Anterior cingulate cortex (tissue), 58 donors: Measurements from ENCODE around the gene APH1B.
"Not testable (repeated sequence)": the region's sequence is repeated elsewhere in the genome, so short reads cannot be mapped to it uniquely, and the experiment has no call there.

Source experiments
- DNase-seq, 58 donors: peaks; one replicate each; lab custom pipeline; 2025; lab: John Stamatoyannopoulos, UW

Gene APH1B

DNA sequence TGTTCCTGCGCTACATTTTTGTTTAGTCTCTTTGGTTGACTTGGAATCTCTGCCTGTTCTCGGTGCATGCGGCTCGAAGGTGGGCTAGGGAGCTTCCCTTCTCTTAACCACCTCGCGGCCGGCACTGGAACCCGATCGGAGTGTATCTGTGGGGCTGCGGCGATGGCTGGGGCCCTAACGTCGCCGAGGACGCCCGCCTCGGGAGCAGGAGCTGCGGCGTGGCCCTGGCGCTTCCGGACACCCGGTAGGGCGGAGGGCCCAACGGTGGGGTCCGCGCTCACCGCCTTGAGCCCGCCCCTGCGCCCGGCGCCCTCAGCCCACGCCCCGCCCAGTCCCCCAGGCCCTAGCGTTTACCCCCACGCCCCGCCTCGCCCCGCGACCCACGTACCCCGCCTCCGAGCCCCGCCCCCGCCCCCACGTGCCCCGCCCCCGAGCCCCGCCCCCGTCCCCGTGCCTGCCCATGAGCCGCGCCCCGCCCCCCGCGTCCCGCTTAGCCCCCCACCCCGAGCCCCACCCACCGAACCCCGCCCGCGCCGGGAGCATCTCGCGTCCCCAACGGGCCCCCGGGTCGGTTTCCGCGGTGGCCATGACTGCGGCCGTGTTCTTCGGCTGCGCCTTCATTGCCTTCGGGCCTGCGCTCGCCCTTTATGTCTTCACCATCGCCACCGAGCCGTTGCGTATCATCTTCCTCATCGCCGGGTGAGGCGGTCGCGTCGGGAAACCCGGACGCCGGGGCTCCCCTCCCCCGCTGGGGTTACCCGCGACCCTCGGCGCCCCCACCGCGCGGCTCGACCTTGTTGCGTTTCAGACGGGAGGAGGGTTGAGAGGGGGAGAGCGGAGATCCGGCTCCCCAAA is at the start of gene APH1B:
Gene APH1B, plus strand, starts transcription at position 568 of the 855 bp plus-strand sequence. Its CDS starts 19 bp downstream, at position 587.
- DNase-seq, result peak in 56 of 58 donors; percentile 27 to 87 (median 75)

DNA sequence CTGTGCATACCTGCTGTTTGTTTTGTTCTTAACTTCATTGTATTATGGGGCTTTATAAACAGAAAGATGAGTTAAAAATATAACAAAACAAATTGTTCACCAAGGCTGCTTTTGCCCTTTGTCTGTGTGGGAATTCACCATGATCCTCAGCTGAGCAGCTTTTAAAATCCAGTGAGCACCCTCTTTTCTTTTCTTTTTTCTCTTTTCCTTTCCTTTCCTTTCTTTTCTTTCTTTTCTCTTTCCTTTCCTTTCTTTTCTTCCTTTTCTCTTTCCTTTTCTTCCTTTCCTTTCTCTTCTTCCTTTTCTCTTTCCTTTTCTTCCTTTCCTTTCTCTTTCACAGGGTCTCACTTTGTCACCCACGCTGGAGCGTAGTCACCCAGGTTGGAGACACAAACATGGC is 49.7 kb upstream of the APH1B start:
- no peak for DNase-seq

DNA sequence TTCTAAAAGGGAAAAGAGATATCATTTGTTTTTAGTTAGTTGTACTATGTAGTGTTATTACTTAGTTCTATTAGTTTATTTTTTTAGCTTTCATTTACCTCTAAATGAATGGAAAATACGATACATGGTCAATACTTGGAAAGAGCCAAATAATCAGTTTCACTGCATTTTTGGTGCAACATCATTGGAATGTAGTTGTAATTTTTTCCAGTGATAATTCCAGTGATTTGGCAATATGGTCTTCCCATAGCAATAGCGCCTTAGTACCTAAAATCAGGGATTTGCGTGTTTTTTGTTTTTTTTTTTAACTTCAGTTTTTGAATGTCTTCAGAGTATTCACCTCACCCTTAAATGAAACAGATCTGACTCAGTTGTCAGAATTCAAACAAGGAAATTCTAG is 46.2 kb upstream of the APH1B start:
- no peak for DNase-seq

DNA sequence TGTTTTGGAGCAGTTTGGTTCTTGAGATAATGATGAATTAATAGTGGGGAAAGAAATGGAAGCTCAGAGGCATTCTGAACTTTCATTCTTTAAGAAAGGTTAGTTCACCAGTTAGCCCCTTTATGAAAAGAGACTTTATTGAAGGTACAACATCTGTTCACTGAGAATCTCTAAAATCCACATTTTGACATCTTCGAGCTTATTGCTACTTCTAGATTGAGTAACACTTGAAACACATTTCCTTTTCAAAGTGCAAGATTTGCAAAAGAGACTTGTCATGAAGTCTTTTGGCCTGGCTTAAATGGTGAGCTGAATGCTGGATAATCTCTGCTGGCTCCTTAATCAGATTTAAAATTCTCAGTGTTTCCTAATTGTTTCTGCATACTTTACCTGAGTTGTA is 45.7 kb upstream of the APH1B start:
- no peak for DNase-seq

DNA sequence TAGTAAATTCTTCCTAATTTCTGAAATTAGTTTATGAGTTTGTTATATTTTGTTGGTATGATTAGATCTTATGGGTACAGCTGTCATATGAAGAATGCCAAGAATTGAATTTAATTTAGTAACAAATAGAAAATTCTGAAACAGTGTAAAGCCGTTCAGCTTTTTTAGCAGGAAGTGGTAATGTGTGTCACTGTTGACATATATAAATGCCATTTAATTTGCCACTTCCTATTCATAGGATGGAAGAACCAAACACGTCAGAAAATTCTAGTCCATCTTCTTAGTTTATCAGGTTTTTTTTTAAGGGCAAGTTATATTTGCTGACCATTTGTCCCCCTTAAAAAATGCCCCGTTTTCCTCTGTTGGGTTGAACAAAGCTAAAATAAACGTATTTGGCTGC is 45.0 kb upstream of the APH1B start:
- no peak for DNase-seq

DNA sequence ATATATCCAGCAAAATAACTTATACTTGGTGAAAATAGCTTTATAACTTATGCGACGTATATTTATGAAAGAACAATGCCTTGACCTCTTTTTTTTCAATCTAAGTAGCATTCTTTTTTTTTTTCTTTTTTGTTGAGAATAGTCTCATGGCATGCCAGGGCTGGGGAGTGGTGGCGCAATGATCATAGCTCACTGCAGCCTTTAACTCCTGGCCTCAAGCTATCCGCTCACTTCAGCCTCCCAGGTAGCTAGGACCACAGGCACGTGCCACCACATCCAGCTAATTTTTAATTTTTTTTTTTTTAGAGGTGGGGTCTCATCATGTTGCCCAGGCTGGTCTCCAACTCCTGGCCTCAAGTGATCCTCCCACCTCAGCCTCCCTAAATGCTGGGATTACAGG is 44.5 kb upstream of the APH1B start:
- DNase-seq, result no peak

DNA sequence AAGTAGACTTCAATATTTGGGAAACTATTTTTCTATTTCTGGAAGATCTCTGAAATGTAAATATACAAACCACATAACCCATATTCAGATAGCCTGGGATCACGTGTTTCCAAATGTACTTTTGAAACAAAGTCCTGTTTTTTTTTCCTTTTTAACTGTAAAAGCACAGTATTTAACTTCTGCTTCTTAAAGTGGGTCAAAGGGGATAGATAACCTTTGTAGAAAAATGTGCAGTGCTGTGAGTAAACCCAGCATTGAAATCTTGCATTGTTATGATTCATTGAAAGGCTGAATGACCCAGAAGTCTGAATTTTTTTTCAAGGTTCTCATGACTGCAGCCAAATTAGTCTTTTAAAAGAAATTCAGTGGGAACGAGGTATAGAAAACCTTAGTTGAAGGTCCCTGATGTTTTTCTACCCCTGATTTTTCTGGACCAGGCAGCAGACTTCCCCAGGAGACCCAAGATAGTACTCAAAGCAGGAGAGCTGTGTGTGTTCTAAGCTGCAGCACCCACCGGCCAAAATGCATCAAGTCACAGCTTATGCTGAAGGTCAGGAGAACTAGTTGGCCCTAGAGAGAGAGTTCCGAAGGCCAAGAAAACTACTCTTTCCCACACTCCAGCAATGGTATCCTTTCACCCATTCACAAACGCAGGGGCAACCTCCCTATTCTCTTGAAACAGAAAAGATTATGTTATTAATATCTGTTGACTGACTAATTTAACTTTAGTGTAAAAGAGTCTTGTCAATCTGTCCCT is 43.6 kb upstream of the APH1B start:
- DNase-seq, result no peak

DNA sequence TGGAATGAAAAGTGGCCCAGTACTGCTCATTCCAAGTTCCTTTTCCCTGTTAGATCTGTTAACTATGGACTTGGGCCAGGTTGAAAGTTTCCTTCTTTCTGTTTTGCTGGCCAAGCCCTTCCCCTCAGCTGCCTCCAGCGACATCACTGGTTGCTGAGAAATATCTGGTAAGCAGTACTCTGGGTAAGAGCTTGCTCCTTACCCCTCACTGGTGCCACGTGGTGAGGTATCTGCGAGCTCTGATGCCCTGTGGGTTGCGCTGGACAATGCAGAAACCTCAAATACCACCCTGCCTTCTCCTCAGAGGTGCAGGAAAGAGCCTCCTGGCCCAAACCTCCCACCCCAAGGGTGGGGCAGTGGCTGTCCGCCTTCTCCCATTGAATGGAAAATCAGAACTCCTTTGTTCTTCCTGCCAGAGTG is 42.9 kb upstream of the APH1B start:
- DNase-seq, result peak in 14 of 58 donors; percentile 1 to 19 (median 10)

DNA sequence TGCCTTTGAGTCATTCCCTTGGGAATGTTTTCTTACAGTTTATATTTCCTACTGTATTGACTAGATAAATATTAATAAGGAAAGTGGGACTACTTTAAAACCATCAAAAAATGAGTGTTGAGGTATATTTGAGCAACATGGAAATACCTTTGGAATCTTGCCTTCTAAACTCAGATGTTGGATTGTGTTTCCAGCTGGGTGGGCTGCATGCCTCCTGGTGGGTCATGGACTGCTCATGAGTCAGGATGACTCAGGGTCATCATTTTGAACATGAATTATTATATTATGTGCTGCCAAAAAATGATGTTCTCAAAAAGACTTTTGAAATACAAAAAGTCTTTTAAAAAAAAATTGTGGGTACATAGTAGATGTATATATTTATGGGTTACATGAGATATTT is 41.1 kb upstream of the APH1B start:
- DNase-seq, result no peak

DNA sequence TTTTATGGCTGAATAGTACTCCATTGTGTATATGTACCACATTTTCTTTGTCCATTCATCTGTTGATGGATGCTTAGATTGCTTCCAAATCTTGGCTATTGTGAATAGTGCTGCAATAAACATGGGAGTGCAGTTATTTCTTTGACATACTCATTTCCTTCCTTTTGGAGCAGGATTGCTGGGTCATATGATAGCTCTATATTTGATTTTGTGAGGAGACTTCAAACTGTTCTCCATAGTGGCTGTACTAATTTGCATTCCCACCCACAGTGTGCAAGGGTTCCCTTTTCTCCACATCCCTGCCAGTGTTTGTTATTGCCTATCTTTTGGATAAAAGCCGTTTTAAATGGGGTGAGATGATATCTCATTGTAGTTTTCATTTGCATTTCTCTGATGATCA is 40.3 kb upstream of the APH1B start:
- not testable (repeated sequence) for DNase-seq

DNA sequence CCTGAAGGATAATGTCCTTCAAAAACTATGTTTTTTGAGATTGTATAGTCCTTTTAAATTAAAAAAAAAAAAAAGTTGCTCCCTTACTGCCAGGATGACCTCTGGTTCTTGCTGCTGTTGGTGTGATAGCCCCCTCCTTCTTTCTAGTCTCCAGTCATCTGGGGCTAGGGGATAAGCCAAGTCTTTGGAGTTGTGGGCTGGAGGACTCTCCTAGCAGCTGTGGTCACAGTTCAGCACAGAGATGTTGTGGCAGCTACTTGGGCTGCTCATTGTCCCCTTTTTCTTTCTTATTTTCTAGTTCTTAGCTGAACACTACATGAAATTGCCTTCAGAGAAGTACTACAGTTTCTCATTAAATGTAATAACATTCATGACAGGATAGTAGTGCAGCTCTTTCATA is 39.2 kb upstream of the APH1B start:
- DNase-seq, result no peak

DNA sequence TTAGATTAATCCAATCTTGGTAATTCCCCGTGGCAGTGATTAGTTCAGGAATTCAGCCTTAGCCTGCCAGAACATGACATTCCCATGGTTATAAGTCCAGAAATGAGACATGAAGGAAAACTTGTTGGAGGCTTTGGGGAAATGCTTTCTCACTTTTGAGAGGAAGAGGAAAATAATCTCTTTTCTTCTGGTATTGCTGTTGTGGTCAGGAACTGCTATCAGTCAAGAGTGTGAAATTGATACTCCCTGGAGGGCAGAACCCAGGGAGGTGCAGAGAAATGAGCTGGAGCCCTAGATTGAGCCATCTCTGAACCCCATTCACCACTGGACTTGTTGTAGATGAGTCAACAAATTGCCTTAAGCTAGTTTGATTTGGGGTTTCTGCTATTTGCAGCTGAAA is 38.6 kb upstream of the APH1B start:
- DNase-seq, result no peak

DNA sequence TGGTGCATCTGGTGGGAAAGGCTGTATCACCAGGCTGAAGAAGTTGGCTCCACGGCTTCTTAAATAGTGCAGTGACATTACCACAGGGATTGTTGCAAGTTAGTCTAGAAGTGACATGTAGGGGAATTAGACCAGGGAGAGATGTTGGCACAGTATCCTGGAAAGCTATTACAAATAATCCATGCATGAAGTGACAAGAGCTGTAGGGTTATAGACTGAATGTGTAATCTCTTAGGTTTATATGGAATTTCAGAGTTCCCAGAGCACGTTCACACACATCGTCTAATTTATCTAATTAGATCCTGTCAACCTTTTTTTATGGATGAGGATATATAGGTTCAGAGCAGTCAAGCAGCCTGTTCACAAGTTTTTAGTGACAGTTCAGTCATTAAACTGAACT is 37.3 kb upstream of the APH1B start:
- no peak for DNase-seq

DNA sequence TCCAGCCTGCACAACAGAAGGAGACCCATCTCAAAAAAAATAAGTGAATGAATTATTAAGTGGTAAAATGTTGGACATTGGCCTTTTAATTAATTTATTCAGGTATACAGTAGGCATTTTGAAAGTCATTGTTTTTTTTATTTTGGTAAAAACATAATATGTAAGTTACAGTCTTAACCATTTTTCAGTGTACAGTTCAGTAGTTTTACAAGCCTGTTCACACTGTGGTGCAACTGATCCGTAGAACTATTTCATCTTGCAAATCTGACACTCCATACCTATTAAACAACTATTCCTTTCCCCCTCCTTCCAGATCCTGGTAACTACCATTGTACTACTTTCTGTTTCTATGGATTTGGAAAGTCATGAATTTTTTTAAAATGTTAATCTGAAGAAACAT is 36.1 kb upstream of the APH1B start:
- DNase-seq, result no peak

DNA sequence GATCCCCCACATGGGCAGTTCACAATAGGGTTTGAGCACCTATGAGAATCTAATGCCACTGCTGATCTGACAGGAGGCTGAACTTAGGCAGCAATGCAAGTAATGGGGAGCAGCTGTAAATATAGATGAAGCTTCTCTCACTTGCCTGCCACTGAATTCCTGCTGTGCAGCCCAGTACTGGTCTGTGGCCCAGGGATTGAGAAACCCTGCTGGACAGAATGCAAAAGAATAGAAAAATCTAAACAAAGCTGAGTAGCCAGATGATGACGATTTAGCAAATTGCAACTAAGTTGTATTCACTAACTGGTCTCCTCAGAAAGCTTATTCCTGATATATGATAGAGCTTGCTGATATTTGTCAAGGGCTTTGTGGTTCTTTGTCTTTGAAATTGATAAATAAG is 34.3 kb upstream of the APH1B start:
- no peak for DNase-seq

DNA sequence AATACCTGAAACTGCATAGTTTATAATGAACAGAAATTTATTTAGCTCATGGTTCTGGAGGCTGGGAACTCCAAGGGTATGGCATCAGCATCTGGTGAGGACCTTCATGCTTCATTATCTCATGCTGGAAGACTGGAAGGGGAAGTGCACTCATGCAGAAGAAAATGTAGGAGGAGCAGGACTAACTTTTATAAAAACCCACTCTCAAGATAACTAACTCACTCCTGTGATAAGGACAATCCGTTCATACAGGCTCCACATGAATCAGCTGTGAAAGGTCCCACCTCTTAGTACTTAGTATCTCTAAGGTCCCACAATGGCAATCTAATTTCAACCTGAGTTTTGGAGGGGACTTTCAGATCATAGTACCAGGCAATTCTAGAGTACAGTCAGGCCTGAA is 33.6 kb upstream of the APH1B start:
- no peak for DNase-seq

DNA sequence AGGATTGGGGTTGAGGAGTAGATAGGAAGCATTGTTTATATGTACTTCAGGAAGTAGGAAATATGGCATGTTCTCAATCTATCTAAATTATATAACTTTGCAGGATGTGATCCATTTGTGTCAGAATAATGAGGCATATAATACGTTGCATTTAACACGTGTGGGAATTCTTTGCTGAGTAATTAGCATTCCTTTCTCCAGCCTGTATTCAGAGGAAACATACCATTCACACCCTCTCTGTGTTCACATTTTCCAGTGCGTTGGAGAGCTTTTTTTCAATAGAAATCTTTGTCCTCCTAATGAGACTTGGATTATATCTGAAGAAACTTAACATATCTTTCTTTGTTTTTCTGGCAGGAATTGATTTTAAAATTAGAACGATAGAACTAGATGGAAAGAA is 33.0 kb upstream of the APH1B start:
- no peak for DNase-seq

DNA sequence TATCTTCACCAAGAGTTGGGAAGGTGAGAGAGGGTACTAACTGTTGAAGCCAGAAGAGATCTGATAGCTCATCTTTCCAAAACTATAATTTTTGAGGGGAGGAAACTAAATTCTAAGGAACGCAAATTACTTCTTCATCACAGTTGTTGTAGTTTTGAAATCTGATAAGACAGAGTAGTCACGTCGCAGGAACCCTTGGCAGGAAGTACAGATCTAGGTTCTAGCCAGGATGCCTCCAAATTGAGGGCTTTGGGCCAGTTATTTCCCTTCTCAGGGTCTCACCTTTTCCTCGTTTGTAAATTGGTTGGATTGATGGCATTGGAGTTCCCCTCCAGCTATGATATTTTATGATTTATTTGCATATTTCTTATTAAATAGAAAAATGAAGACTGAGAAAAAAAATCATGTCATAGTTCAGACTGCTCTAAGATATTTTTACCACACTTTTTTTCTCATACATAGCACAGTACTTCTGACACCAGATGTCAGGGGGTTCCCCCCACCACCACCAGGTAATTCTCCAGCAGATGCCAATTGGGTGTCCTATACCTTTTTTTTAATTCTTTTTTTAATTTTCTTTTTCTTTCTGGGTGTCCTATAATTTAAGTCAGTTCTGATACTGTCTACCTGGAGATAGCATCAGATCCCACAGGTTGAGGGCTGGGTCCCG is 32.3 kb upstream of the APH1B start:
- no peak for DNase-seq

DNA sequence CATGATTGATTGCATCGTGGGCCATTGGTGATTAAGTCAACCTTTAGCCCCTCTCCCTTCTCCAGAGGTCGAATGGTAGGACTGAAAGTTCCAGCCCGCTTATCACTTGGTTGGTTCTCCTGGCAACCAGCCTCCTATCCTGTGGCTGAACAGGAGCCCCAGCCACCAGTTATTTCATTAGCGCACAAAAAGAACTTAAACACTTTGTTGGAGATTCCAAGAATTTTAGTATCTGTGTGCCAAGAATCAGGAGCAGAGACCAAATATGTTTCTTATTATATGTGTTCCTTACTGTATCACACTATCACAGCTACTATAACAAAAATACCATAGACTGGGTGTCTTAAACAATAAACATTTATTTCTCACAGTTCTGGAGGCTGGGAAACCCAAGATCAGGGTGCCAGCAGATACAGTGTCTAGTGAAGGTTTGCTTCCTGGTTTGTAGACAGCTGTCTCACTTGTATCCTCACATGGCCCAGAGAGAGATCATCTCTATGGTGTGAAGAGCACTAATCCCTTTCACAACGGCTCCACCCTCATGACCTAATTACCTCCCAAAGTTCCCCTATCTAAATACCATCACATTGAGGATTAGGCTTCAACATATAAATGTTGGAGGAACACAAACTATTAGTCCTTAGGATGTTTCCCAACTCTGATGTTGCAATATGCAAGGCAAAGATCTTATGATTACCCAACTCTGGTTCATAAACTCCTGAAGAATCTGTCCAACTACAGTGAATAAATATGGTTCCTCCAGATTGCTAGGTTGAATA is 30.5 kb upstream of the APH1B start:
- DNase-seq, result no peak

DNA sequence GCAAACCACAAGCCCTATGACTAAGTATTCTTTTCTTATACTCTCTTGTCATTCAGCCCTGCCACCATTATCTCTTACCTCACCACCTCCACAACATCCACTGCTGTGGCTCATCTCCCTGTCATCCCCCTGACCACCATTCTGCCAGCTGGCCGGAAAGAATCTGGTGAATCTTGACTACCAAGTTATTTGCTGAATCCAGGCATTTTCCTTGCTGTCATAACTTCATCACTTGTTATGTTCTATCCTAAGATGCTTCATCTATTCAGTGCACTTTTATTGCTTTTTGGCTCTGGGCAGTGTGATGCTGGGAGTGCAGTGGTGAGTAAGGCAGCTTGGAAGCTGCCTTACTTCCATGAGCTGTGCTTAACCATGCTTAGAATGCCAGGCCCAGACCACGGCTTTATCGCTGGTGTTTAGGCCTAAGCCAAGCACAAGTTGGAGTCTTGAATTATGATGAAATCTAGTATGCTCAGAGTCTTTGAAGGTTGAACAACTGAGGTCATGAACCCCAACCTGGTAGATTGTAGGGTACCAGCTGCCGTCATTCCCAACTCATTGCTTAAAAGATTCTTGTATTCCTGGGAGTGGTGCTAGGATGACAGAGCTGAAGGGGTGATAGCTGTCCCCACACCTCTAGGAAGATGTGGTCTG is 27.0 kb upstream of the APH1B start:
- no peak for DNase-seq
